OCI-LY7 (cell line): ENCODE data around the gene CENPK. TPM values are rescaled to one million over a fixed set of nuclear protein-coding genes. Genes with fewer than 3 reads are reported as not detected.

Source experiments
- BruUV-seq: library from RNA; stranded (reverse); fragments of 400-500 nt; replicated peaks from 2 replicates; lab custom pipeline; 2021; lab: Mats Ljungman, UMichigan
- CTCF ChIA-PET: fragments of 300-600 bp; sonication (Branson Sonifier 250); formaldehyde crosslinking; loops from one replicate; lab custom pipeline; 2022; ENCODE audit warnings: antibody characterized with exemption; ENCODE audit not compliant: unreplicated experiment; lab: Charles Lee
- POLR2A ChIA-PET: fragments of 300-600 bp; sonication (Branson Sonifier 250); formaldehyde crosslinking; loops from one replicate; lab custom pipeline; 2022; ENCODE audit warnings: antibody characterized with exemption; lab: Charles Lee
- DNase-seq: peaks from one replicate; pipeline ENCODE4 v3.0.0-alpha.2; 2015; ENCODE audit warnings: low spot score
- H2AFZ ChIP-seq: fragments of 200-600 bp; sonication (generic), shearing (Covaris generic); 2 replicates; pipeline ENCODE4 v1.6.1; 2014; ENCODE audit warnings: mild to moderate bottlenecking, antibody characterized with exemption, low read length, moderate library complexity
- H3K27ac ChIP-seq: fragments of 200-600 bp; sonication (generic); 2 replicates; pipeline ENCODE4 v1.5.1; 2014; ENCODE audit warnings: mixed run types, low read depth, mild to moderate bottlenecking, moderate library complexity, low read length, inconsistent platforms; ENCODE audit not compliant: poor library complexity, severe bottlenecking
- H3K36me3 ChIP-seq: fragments of 200-600 bp; sonication (generic); 2 replicates; pipeline ENCODE4 v1.6.1; 2014; ENCODE audit warnings: mild to moderate bottlenecking, antibody characterized with exemption, low read length, moderate library complexity, mixed read lengths; ENCODE audit not compliant: insufficient read depth
- H3K4me1 ChIP-seq: fragments of 200-600 bp; sonication (generic); 2 replicates; pipeline ENCODE4 v1.5.1; 2014; ENCODE audit warnings: mild to moderate bottlenecking, low read length; ENCODE audit not compliant: insufficient read depth, poor library complexity, severe bottlenecking
- H3K4me2 ChIP-seq: fragments of 200-600 bp; sonication (generic); 2 replicates; pipeline ENCODE4 v1.6.1; 2014; ENCODE audit warnings: mild to moderate bottlenecking, low read length
- H3K4me3 ChIP-seq: fragments of 200-600 bp; sonication (generic); 2 replicates; pipeline ENCODE4 v1.5.1; 2014; ENCODE audit warnings: mild to moderate bottlenecking, low read depth, low read length; ENCODE audit not compliant: poor library complexity, severe bottlenecking
- H3K79me2 ChIP-seq: fragments of 200-600 bp; sonication (generic); 2 replicates; pipeline ENCODE4 v1.6.1; 2016; ENCODE audit warnings: low read depth, mild to moderate bottlenecking, low read length, moderate library complexity, mixed read lengths; ENCODE audit not compliant: insufficient read depth
- H3K9me2 ChIP-seq: fragments of 200-600 bp; sonication (generic); 2 replicates; pipeline ENCODE4 v1.6.1; 2016; ENCODE audit warnings: mild to moderate bottlenecking, low read length, mixed read lengths; ENCODE audit not compliant: insufficient read depth
- H3K9me3 ChIP-seq: fragments of 200-600 bp; sonication (generic); 2 replicates; pipeline ENCODE4 v1.6.1; 2014; ENCODE audit warnings: mild to moderate bottlenecking, mixed run types, low read length, mixed read lengths
- H4K20me1 ChIP-seq: fragments of 200-600 bp; sonication (generic); 2 replicates; pipeline ENCODE4 v1.6.1; 2014; ENCODE audit warnings: mild to moderate bottlenecking, antibody characterized with exemption, low read length, moderate library complexity, mixed read lengths; ENCODE audit not compliant: insufficient read depth
- CTCF ChIP-seq: fragments of 200-600 bp; sonication (generic); conservative IDR thresholded peaks from 2 replicates; pipeline ENCODE4 v1.5.1; 2014; ENCODE audit warnings: mild to moderate bottlenecking, antibody characterized with exemption, low read length, moderate library complexity, mixed read lengths
- EZH2phosphoT487 ChIP-seq: fragments of 200-600 bp; sonication (generic); IDR thresholded peaks from 2 replicates; pipeline ENCODE4 v1.6.1; 2018; ENCODE audit warnings: low read depth, borderline replicate concordance, mild to moderate bottlenecking, mixed run types, antibody characterized with exemption, low read length, moderate library complexity, mixed read lengths
- intact Hi-C: fragments of 100-400 bp; cut with micrococcal nuclease; formaldehyde crosslinking; loops from one replicate; pipeline ENCODE4 v1.10.0; 2022; ENCODE audit not compliant: unreplicated experiment
- total RNA-seq, 2 experiments: library from RNA; depleted of rRNA in 1 of 2; stranded (reverse); fragments of >200 nt in 1 of 2; shearing (Covaris generic) in 1 of 2; gene quantifications; 2 replicates each; pipeline ENCODE4 v1.2.3, GENCODE V29; 2014 to 2022

Gene CENPK
- total RNA-seq, 2 experiments from 2014 or later: 52.6 to 90.0 TPM

- Histone ChIP-seq H3K27ac (no peak overlapping the region), H3K4me1 (no peaks in the 10 kb centered on the region), H4K20me1 (0 out of 2 replicates have a peak, but pooled peaks cover 4% of the 10 kb centered on the region), H3K4me3 (no peak overlapping the region), H3K9me2 (no peaks in the 10 kb centered on the region), H3K36me3 (peaks cover 82% of the 10 kb centered on the region), H3K79me2 (peaks cover 18% of the 10 kb centered on the region), H2AFZ (no peak overlapping the region), H3K9me3 (no peaks in the 10 kb centered on the region), H3K4me2 (no peak overlapping the region)
- no peak for TF ChIP-seq CTCF
- no peak for TF ChIP-seq EZH2phosphoT487
- CTCF ChIA-PET: no interaction called here
- POLR2A ChIA-PET: interaction anchor here (1.3 to 2.2 kb wide), 3 partner anchors 8 to 11 kb away, joined by 8 to 13 read pairs (median 11); no protein-coding TSS in a partner anchor
- intact Hi-C loops: no loop called here
- DNase-seq: no peak
- no TSS peak for BruUV-seq
These were observed 7.7 kb downstream of the CENPK start for GRCh38 chr5:65555287-65555686.

GRCh38 chr5:65553941-65554340 is 9.0 kb downstream of the CENPK start:
- peaks cover 88% of the 10 kb centered on the region for H3K36me3 ChIP-seq
- ChIA-PET CTCF (no interaction called here), POLR2A (interaction anchor here (0.9 kb wide), 1 partner anchor 35 kb away, joined by 3 read pairs; no protein-coding TSS in a partner anchor)
- no peak overlapping the region for H3K4me2 ChIP-seq
- H3K27ac ChIP-seq: no peak overlapping the region
- H3K9me2 ChIP-seq: no peaks in the 10 kb centered on the region
- no peaks in the 10 kb centered on the region for H3K9me3 ChIP-seq
- intact Hi-C loops: no loop called here
- H2AFZ ChIP-seq: no peak overlapping the region
- H4K20me1 ChIP-seq: 0 out of 2 replicates have a peak, but pooled peaks cover 4% of the 10 kb centered on the region
- DNase-seq: no peak
- no peak overlapping the region for H3K4me3 ChIP-seq
- no TSS peak for BruUV-seq
- H3K4me1 ChIP-seq: no peaks in the 10 kb centered on the region
- H3K79me2 ChIP-seq: peaks cover 10% of the 10 kb centered on the region; the same call in 1 of the 2 replicates
- no peak for TF ChIP-seq EZH2phosphoT487
- no peak for TF ChIP-seq CTCF

GRCh38 chr5:65548281-65548680 is 14.7 kb downstream of the CENPK start:
- no TSS peak for BruUV-seq
- peaks cover 93% of the 10 kb centered on the region for H3K36me3 ChIP-seq
- ChIA-PET POLR2A (no interaction called here), CTCF (no interaction called here)
- intact Hi-C loops: no loop called here
- H3K9me3 ChIP-seq: no peaks in the 10 kb centered on the region
- no peak overlapping the region for H3K4me2 ChIP-seq
- no peaks in the 10 kb centered on the region for H3K4me1 ChIP-seq
- H3K79me2 ChIP-seq: peaks cover 9% of the 10 kb centered on the region; the same call in 1 of the 2 replicates
- no peaks in the 10 kb centered on the region for H3K9me2 ChIP-seq
- no peaks in the 10 kb centered on the region for H4K20me1 ChIP-seq
- H3K4me3 ChIP-seq: no peak overlapping the region
- no peak for TF ChIP-seq EZH2phosphoT487
- TF ChIP-seq CTCF: no peak
- H3K27ac ChIP-seq: no peak overlapping the region
- no peak overlapping the region for H2AFZ ChIP-seq
- no peak for DNase-seq
